Astrocyte (in vitro differentiated cells and primary cell): Measurements from ENCODE around the gene CACNA1D.

Experiments
- CTCF ChIP-seq: IDR thresholded peaks from 2 replicates; pipeline ENCODE4 v1.5.1; 2011; ENCODE audit warnings: low read depth, mild to moderate bottlenecking, inconsistent platforms, low read length, moderate library complexity; ENCODE audit not compliant: insufficient read depth
- EZH2 ChIP-seq: IDR thresholded peaks from 2 replicates; pipeline ENCODE4 v1.6.1; 2012; ENCODE audit warnings: mild to moderate bottlenecking, low read length, inconsistent platforms; ENCODE audit not compliant: insufficient read depth

GRCh38 chr3:53730576-53730975, 236.2 kb downstream of the CACNA1D start:
- TF ChIP-seq CTCF (no peak), EZH2 (no peak)
